IPS DF 6.9 (cell line): ENCODE results near the gene IL17C.

Experiments used
- DNase-seq: peaks from one replicate; pipeline ENCODE4 v3.0.0-alpha.2; 2013; ENCODE audit warnings: low read depth, low spot score
- H3K27ac ChIP-seq: one replicate; pipeline ENCODE4 v1.5.1; 2013; ENCODE audit warnings: low read length, control low read depth
- H3K27me3 ChIP-seq: 2 replicates; pipeline ENCODE4 v1.6.1; 2013; ENCODE audit warnings: mild to moderate bottlenecking, low read length; ENCODE audit not compliant: control insufficient read depth, insufficient read depth
- H3K36me3 ChIP-seq: 2 replicates; pipeline ENCODE4 v1.6.1; 2013; ENCODE audit warnings: low read length; ENCODE audit not compliant: control insufficient read depth, insufficient read depth
- H3K4me1 ChIP-seq: 2 replicates; pipeline ENCODE4 v1.6.1; 2013; ENCODE audit warnings: low read length; ENCODE audit not compliant: control insufficient read depth, insufficient read depth
- H3K4me3 ChIP-seq: 2 replicates; pipeline ENCODE4 v1.5.1; 2013; ENCODE audit warnings: mild to moderate bottlenecking, low read length
- H3K9me3 ChIP-seq: 2 replicates; pipeline ENCODE4 v1.6.1; 2013; ENCODE audit warnings: low read length, inconsistent platforms; ENCODE audit not compliant: control insufficient read depth, insufficient read depth
- WGBS: extraction: QIAGEN DNeasy Blood & Tissue Kit; methylation state at CpG from one replicate; pipeline ENCODE4 v1.1.7; 2013; ENCODE audit warnings: mixed read lengths, missing lambda C conversion rate; ENCODE audit not compliant: insufficient read length, insufficient coverage; 5-methylcytosine and 5-hydroxymethylcytosine counted together

Gene IL17C

GRCh38 chr16:88638323-88639230, at the start of gene IL17C:
Gene IL17C (plus strand): TSS chr16:88638572. CDS start chr16:88638642, 70 bp downstream.
- Histone ChIP-seq H3K4me1 (peaks cover 10% of the 10 kb centered on the region), H3K27ac (no peak within 1 kb of the TSS), H3K4me3 (no peak within 1 kb of the TSS), H3K36me3 (no peaks in the 10 kb centered on the region), H3K9me3 (no peaks in the 10 kb centered on the region), H3K27me3 (no peaks in the 10 kb centered on the region; the same call in 1 of the 2 replicates)
- WGBS, result no CpG with 5 or more reads among the region's 27 CpGs
- DNase-seq, result no peak

- H3K4me1 ChIP-seq, result no peaks in the 10 kb centered on the region
- no peaks in the 10 kb centered on the region for H3K27me3 ChIP-seq
- H3K36me3 ChIP-seq, result peaks cover 20% of the 10 kb centered on the region
- H3K4me3 ChIP-seq, result no peak overlapping the region
- no peaks in the 10 kb centered on the region for H3K9me3 ChIP-seq
- no peak overlapping the region for H3K27ac ChIP-seq
- no peak for DNase-seq
- no CpG with 5 or more reads among the region's 6 CpGs for WGBS
Observed at GRCh38 chr16:88588754-88589153, 49.6 kb upstream of the IL17C start.

- Histone ChIP-seq H3K9me3 (no peaks in the 10 kb centered on the region), H3K4me3 (no peak overlapping the region), H3K27ac (no peak overlapping the region), H3K27me3 (no peaks in the 10 kb centered on the region), H3K4me1 (no peaks in the 10 kb centered on the region), H3K36me3 (peaks cover 20% of the 10 kb centered on the region)
- no peak for DNase-seq
- no CpG with 5 or more reads among the region's 11 CpGs for WGBS
Observed at GRCh38 chr16:88589441-88589840, 48.9 kb upstream of the IL17C start.

- no CpG with 5 or more reads among the region's 10 CpGs for WGBS
- DNase-seq, result no peak
Observed at GRCh38 chr16:88591577-88592021, 46.8 kb upstream of the IL17C start.

GRCh38 chr16:88593061-88593460, 45.3 kb upstream of the IL17C start:
- H3K4me3 ChIP-seq, result no peak overlapping the region
- H3K9me3 ChIP-seq, result no peaks in the 10 kb centered on the region
- H3K27ac ChIP-seq, result no peak overlapping the region
- H3K36me3 ChIP-seq, result peaks cover 6% of the 10 kb centered on the region; the same call in 1 of the 2 replicates
- no CpG with 5 or more reads among the region's 12 CpGs for WGBS
- H3K27me3 ChIP-seq, result no peaks in the 10 kb centered on the region
- DNase-seq, result no peak
- no peaks in the 10 kb centered on the region for H3K4me1 ChIP-seq

More at GRCh38 chr16:88591577-88592021, 46.8 kb upstream of the IL17C start:
- Histone ChIP-seq H3K36me3 (peaks cover 15% of the 10 kb centered on the region), H3K9me3 (no peaks in the 10 kb centered on the region), H3K27ac (no peak overlapping the region), H3K4me1 (no peaks in the 10 kb centered on the region), H3K4me3 (no peak overlapping the region), H3K27me3 (no peaks in the 10 kb centered on the region)

- no peaks in the 10 kb centered on the region for H3K4me1 ChIP-seq
- H3K27me3 ChIP-seq, result no peaks in the 10 kb centered on the region
- no peak overlapping the region for H3K27ac ChIP-seq
- peaks cover 6% of the 10 kb centered on the region; the same call in 1 of the 2 replicates for H3K36me3 ChIP-seq
- H3K4me3 ChIP-seq, result no peak overlapping the region
- H3K9me3 ChIP-seq, result no peaks in the 10 kb centered on the region
- WGBS, result no CpG with 5 or more reads among the region's 11 CpGs
- DNase-seq, result no peak
Observed at GRCh38 chr16:88593489-88593888, 44.9 kb upstream of the IL17C start.

- Histone ChIP-seq H3K27me3 (no peaks in the 10 kb centered on the region), H3K36me3 (peaks cover 7% of the 10 kb centered on the region; the same call in 1 of the 2 replicates), H3K4me3 (no peak overlapping the region), H3K9me3 (no peaks in the 10 kb centered on the region), H3K27ac (no peak overlapping the region), H3K4me1 (no peaks in the 10 kb centered on the region)
- no peak for DNase-seq
- WGBS, result no CpG with 5 or more reads among the region's 6 CpGs
Observed at GRCh38 chr16:88593910-88594309, 44.5 kb upstream of the IL17C start.

- no CpG with 5 or more reads among the region's 6 CpGs for WGBS
- no peak overlapping the region for H3K27ac ChIP-seq
- no peaks in the 10 kb centered on the region for H3K9me3 ChIP-seq
- no peak for DNase-seq
- no peak overlapping the region for H3K4me3 ChIP-seq
- H3K4me1 ChIP-seq, result no peaks in the 10 kb centered on the region
- no peaks in the 10 kb centered on the region for H3K27me3 ChIP-seq
- H3K36me3 ChIP-seq, result peaks cover 9% of the 10 kb centered on the region; the same call in 1 of the 2 replicates
Observed at GRCh38 chr16:88595101-88595500, 43.3 kb upstream of the IL17C start.

- Histone ChIP-seq H3K4me3 (no peak overlapping the region), H3K9me3 (no peaks in the 10 kb centered on the region), H3K27me3 (no peaks in the 10 kb centered on the region), H3K36me3 (peaks cover 14% of the 10 kb centered on the region; the same call in 1 of the 2 replicates), H3K27ac (no peak overlapping the region), H3K4me1 (no peaks in the 10 kb centered on the region)
- no peak for DNase-seq
- WGBS, result no CpG with 5 or more reads among the region's 10 CpGs
Observed at GRCh38 chr16:88595921-88596320, 42.5 kb upstream of the IL17C start.

- Histone ChIP-seq H3K4me1 (no peaks in the 10 kb centered on the region), H3K27me3 (no peaks in the 10 kb centered on the region), H3K27ac (no peak overlapping the region), H3K36me3 (peaks cover 14% of the 10 kb centered on the region; the same call in 1 of the 2 replicates), H3K9me3 (no peaks in the 10 kb centered on the region), H3K4me3 (no peak overlapping the region)
- no CpG with 5 or more reads among the region's 3 CpGs for WGBS
- DNase-seq, result no peak
Observed at GRCh38 chr16:88596483-88596882, 41.9 kb upstream of the IL17C start.
